NCI-H524 treated with DMSO at 0.1 percent for 48 hours (cell line): ENCODE results near the gene BRD8.
"Not testable (repeated sequence)": the region's sequence is repeated elsewhere in the genome, so short reads cannot be mapped to it uniquely, and the experiment has no call there.

ENCODE experiments used
- DNase-seq: peaks from one replicate; lab custom pipeline; 2025; lab: John Stamatoyannopoulos, UW

The BRD8 gene

DNA sequence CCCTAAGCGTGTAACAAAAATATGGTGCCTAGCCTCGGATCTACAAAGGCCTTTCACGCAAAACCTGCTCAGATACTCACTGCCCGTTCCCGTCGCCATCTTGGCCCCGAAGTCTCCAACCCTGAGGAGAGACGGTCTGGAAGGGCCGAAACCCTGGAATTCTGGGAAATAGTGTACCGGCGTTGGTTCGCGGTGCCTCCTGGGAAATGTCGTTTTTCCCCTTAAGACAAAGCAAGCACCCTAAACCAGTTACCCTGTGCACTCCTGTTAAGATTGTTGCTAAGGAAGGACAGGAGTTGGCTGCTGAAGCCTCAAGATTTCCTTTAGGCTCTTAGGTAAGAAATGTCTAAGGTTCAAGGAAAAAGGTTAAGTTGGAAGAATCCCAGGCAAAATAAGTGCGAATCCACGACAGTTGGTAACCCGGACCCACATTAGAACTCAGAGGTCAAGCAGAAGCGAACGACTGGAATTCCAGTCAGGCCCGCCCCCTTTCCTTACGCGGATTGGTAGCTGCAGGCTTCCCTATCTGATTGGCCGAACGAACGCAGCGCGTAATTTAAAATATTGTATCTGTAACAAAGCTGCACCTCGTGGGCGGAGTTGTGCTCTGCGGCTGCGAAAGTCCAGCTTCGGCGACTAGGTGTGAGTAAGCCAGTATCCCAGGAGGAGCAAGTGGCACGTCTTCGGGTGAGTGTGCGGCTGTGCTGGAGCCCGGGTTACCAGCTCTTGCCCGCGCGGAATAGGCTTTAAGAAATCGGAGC, at the start of gene BRD8, which contains the start of gene KIF20A:
TSS of gene BRD8 (minus strand) at position 115 of the 761 bp plus-strand sequence. CDS start at position 99, 16 bp downstream.
TSS of gene KIF20A (plus strand) at position 597 of the 761 bp plus-strand sequence. CDS start 569 bp downstream, outside the sequence.
- peak; percentile 93 for DNase-seq

DNA sequence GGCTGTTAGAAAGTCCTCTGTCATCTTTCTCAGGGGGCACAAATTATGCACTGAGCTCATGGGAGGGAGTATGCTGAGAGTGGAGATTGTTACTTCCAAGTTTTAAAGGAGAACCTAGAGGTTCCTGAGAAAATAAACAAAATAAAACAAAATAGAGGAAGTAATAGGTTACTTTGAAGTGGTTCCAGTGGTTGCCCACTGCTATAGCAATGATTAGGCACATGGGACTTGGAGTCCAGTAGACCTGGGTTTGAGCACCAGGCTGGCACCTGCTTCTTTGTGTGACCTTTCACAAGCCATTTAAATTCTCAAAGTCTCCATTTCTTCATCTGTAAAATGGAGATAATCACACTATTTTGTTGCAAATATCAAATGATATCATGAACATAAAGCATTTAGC, 48.5 kb upstream of the BRD8 start:
- DNase-seq, result no peak

DNA sequence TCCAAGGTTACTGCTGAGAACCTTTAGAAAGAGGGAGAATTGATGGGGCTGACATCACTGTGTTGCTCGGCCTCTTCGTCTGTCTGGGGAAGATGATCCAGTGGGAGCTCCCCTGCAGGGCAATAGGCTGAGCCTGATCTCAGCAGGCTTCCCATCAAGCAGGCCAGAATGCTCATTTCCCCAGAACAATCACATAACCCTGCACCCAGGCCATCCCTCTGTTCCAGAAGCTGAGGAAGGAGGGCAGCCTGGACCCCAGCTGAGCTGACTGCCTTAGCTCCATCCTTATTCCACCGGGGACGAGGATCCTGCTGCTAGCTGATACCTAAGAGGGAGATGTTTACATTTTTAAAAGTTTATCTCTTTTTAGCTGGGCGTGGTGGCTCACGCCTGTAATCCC, 46.3 kb upstream of the BRD8 start:
- DNase-seq, result no peak

DNA sequence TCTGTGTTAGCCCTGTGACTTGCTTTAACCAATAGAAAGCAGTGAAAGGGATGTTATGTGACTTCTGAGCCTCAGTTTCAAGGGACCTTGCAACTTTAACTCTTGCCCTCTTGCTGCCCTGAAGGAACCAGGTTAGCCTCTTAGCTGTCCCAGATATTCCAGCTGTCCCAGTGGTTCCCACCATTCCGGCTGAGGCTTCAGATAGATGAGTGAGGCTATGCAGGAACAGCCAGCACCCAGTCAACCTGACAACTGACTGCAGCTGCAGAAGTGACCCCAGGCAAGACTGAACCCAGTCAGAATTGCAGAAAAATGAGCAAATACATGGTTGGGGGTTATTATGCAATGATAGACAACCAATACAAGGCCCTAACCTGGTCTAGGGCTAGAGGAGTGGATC, 45.1 kb upstream of the BRD8 start:
- no peak for DNase-seq

DNA sequence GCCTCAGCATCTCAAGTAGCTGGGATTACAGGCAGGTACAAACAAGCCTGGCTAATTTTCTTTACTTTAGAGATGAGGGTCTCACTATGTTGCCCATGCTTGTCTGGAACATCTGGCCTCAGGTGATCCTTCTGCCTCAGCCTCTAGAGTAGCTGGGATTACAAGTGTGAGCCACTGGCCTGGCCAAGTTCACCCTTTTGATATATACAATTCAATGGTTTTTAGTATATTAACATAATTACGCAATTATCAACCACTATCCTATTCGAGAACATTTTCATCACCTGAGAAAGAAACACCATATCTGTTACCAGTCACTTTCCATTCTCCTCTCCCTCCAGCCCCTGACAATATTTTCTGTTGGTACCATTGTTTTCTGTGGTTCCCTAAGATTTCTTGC, 38.4 kb upstream of the BRD8 start:
- DNase-seq, result no peak

GRCh38 chr5:138213161-138214029, 35.0 kb upstream of the BRD8 start, which contains the start of gene CDC23:
CDC23 (minus strand) TSS chr5:138213323; CDS start chr5:138213312, 11 bp downstream.
- DNase-seq, result peak; percentile 90

- DNase-seq, result no peak
Measured at GRCh38 chr5:138212828-138213160, 34.4 kb upstream of the BRD8 start.

GRCh38 chr5:138210985-138211384, 32.6 kb upstream of the BRD8 start:
- no peak for DNase-seq

GRCh38 chr5:138193859-138194258, 15.4 kb upstream of the BRD8 start:
- not testable (repeated sequence) for DNase-seq

DNA sequence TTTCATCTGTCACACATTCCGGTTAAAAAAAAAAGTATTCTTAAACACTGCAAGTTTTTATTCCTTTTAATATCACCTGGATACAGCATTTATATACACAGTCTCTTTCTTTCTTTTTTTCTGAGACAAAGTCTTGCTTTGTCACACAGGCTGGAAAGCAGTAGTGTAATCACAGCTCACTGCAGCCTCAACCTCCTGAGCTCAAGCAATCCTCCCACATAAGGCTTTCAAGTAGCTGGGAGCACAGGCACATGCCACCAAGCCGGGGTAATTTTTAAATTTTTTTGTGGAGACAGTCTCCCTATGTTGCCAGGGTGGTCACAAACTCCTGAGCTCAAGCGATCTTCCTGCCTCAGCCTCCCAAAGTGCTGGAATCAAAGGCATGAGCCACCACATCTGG, 14.4 kb upstream of the BRD8 start:
- DNase-seq, result no peak

DNA sequence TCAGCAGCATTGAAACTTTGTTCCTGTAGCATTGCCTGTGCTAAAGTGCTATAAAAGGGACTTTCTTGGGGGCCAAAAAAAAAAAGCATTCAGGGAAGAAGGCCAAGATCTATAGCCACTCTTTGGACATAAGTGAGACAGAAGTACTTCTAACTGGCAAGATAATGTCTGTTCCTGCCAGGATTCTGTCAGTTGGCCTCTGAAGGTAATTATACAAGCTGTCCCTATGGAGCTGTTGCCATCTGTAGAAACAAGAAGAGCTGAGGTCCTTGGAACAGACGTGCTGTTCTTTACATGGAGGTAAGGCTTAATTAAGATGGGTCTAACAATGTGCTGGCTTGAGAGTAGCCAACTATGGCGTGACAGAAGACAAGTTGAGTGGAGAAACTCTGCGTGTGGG, 10.2 kb upstream of the BRD8 start:
- no peak for DNase-seq

GRCh38 chr5:138186002-138186447, 7.6 kb upstream of the BRD8 start:
- DNase-seq, result no peak

GRCh38 chr5:138182808-138183207, 4.4 kb upstream of the BRD8 start:
- DNase-seq, result no peak

DNA sequence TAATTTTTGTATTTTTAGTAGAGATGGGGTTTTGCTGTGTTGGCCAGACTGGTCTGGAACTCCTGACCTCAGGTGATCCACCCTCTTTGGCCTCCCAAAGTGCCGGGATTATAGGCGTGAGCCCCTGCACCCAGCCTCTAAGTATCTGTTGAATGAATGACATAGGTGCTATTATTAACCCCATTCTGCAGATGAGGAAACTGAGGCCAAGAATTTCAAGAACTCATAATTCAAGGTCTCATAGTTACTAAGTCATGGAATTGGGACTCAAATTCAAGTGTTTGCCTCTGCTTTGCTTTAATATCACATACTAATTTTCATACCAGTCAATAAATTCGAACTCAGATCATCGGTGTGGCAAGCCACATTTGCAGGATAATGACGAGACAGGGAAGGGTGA, 2.4 kb upstream of the BRD8 start:
- no peak for DNase-seq

DNA sequence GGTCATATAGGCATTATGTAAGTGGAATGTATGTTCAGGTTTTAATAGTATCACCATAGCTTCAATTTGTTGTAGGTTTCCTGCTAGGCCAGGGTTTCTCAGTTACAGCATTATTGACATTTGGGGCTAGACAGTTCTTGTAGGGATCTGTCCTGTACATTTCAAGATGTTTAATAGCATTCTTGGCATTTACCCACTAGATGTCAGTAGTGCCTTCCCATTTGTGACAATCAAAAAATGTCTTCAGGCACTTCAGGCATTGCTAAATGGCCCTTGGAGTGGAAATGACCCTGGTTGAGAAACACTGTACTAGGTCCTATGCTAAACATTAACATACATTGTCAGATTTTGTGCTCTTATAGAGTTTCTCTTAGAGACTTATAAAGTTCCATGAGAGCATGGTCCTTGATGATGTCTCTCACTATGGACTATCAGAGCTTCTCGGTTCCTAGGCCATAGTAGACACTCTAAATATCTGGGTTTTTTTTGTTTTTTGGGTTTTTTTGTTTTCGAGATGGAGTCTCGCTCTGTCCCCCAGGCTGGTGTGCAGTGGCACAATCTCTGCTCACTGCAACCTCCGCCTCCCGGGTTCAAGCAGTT, 1.9 kb upstream of the BRD8 start:
- peak; percentile 42 for DNase-seq

GRCh38 chr5:138179277-138179857, 937 bp upstream of the BRD8 start:
- DNase-seq, result no peak

GRCh38 chr5:138177941-138178515, 402 bp downstream of the BRD8 start:
- DNase-seq, result no peak

DNA sequence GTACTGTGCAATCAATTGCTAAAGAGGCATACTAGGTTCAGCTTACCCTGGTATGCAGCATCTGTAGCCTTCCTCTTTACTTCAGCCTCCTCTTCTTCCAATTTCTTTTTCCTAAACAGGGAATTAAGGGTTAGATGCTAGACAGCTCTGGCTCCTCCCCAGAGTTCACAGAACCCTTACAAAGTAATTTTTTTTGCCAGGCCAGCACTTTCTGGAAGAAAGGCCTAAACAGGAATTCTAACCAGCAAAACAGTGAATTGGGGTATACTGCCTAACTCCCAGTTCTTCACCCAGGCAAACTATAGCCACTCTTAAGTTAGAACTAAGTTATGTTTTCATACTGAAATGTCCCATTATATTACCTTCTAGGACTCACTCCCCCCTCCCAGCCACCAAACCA, 8.1 kb downstream of the BRD8 start:
- no peak for DNase-seq

DNA sequence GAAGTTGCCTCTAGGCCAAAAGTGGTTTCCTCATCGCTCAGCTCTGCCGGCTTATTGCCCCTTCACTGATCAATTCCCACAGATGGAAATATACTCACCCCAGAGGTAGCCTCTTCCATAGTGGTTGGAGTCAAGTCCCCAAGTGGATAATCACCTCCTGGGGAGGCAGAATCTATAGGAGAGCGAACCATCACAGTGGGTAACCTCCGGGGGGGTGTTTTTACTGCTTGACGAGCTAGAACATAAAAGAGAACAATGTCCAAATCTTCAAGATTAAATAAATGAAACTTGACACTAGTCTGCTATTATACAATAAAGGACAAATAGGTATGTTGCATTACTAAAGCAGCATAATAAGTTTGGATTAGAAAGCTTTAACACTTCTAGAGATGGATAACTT, 9.3 kb downstream of the BRD8 start:
- no peak for DNase-seq

- DNase-seq, result no peak
Measured at GRCh38 chr5:138163721-138164120, 14.7 kb downstream of the BRD8 start.

DNA sequence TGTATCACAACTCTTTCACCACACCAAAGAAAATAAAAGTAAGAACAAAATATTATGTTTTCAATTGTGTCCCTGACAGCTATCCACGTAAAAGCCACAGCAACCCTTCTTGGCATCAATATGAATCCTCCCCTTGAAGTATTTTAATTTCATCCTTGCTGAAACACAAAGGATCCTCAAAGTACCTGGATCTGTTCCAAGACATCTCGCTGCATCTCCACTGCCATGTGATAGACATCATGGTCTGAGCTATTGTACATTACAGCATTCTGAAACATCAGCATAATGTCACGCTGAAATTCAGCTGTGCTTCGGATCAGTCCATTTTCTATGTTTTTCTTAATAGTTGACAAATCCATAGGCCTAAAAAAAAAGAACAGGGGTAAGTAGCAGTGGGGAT, 17.7 kb downstream of the BRD8 start:
- no peak for DNase-seq

GRCh38 chr5:138159666-138160065, 18.8 kb downstream of the BRD8 start:
- no peak for DNase-seq
